Stimulated activated naive B cell treated with anti-CD40 and anti-IgM and Interleukin-4, amounts not matched to agents 10 μg/mL and 1 μg/mL and 100 μg/mL, for 72 hours (primary cell): ENCODE results near the gene PRKAR1B.

Experiments used
- ATAC-seq, 2 donors: fragments of 150-1000 bp; cut with Tn5 transposase; replicated peaks; 2 replicates each; pipeline ENCODE4 v1.10.0; 2021; ENCODE audit warnings: moderate library complexity in 1 of 2
- DNase-seq: peaks from one replicate; pipeline ENCODE4 v3.0.0; 2021
- H3K27ac Mint-ChIP-seq: one replicate; pipeline ENCODE4 v1.8.0; 2022; ENCODE audit warnings: mild to moderate bottlenecking, mixed read lengths
- H3K27me3 Mint-ChIP-seq, 2 donors: one replicate each; pipeline ENCODE4 v1.8.0; 2022; ENCODE audit warnings: mixed read lengths in 2 of 2
- H3K36me3 Mint-ChIP-seq, 2 donors: one replicate each; pipeline ENCODE4 v1.8.0; 2022; ENCODE audit warnings: mixed read lengths in 2 of 2, mild to moderate bottlenecking in 1 of 2
- H3K4me1 Mint-ChIP-seq, 2 donors: one replicate each; pipeline ENCODE4 v1.8.0; 2022; ENCODE audit warnings: mixed read lengths in 2 of 2, mild to moderate bottlenecking in 1 of 2
- H3K4me3 Mint-ChIP-seq, 2 donors: one replicate each; pipeline ENCODE4 v1.8.0; 2022; ENCODE audit warnings: mild to moderate bottlenecking in 2 of 2, mixed read lengths in 2 of 2, moderate library complexity in 1 of 2
- H3K9me3 Mint-ChIP-seq, 2 donors: one replicate each; pipeline ENCODE4 v1.8.0; 2022; ENCODE audit warnings: mixed read lengths in 2 of 2, mild to moderate bottlenecking in 1 of 2

PRKAR1B gene

GRCh38 chr7:727806-728460, 852 bp upstream of the PRKAR1B start:
- ATAC-seq = no peak

GRCh38 chr7:726854-727103, 302 bp downstream of the PRKAR1B start:
- peak in 1 of 2 donors; percentile 34 for ATAC-seq
- DNase-seq = no peak
- H3K36me3 Mint-ChIP-seq = peaks cover 40 to 55% of the 10 kb centered on the region in 2 donors
- H3K27ac Mint-ChIP-seq = no peak overlapping the region
- peaks cover 30 to 50% of the 10 kb centered on the region in 2 donors for H3K4me1 Mint-ChIP-seq
- peaks cover 2 to 8% of the 10 kb centered on the region in 2 donors for H3K9me3 Mint-ChIP-seq
- peak overlapping the region in 1 of 2 donors; percentile 86 for H3K4me3 Mint-ChIP-seq
- no peaks in the 10 kb centered on the region for H3K27me3 Mint-ChIP-seq

More at GRCh38 chr7:727806-728460, 852 bp upstream of the PRKAR1B start:
- no peak for DNase-seq
- Mint-ChIP-seq H3K36me3 (peaks cover 33 to 49% of the 10 kb centered on the region in 2 donors), H3K27ac (peak overlapping the region; percentile 31), H3K9me3 (peaks cover 0 to 8% of the 10 kb centered on the region in 2 donors), H3K4me3 (peak overlapping the region; percentile 81 to 96), H3K4me1 (peaks cover 32 to 48% of the 10 kb centered on the region in 2 donors), H3K27me3 (no peaks in the 10 kb centered on the region)

- Mint-ChIP-seq H3K27me3 (no peaks in the 10 kb centered on the region), H3K27ac (peak within 1 kb of the TSS; percentile 96), H3K36me3 (peaks cover 43 to 55% of the 10 kb centered on the region in 2 donors), H3K4me3 (peak within 1 kb of the TSS; percentile 86 to 96), H3K4me1 (peaks cover 30 to 50% of the 10 kb centered on the region in 2 donors), H3K9me3 (peaks cover 2 to 8% of the 10 kb centered on the region in 2 donors)
- DNase-seq = peak; percentile 84
- ATAC-seq = peak; percentile 90 to 93
These were observed 812 bp downstream of the PRKAR1B start, which contains the start of gene DNAAF5 for GRCh38 chr7:726084-726853. Gene DNAAF5 (plus strand): TSS chr7:726699. CDS start chr7:726721, 22 bp downstream.

DNA sequence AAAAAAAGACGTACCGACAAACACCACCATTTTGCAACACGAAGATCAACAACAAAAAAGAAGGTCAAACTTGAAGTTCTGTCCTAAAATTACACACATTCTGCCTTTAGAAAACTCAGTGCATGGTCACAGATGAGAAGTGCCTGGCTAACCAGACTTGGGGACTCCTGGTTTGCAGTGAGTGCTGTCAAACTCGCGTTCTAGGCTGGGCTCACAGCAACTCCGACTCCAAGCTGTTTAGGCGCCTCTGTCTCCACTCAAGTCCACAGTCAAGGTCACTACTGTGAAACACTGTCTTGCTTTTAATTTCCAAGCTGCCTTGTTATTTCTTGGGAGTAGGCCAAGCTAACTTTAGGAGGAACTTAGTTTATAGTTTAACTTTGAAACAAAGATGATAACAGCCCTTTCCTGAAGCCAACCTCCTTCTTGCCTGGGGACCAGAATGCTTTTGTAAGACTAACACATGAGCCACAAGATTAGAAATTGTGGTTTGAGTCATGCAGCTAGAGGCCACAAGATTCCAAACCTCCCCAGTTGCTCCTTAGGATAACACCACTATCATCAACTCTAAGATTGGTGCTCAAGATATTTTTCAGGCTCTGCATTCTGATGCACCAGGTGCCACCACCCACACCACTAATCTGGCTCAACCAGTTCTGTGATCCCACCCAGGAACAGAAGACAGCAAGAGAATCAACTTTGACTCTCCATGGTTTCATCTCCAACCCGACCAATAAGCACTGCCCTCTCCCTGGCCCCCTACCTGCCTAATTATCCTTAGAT, 1.7 kb downstream of the PRKAR1B start:
- H3K36me3 Mint-ChIP-seq = peaks cover 50 to 62% of the 10 kb centered on the region in 2 donors
- H3K9me3 Mint-ChIP-seq = peaks cover 5 to 8% of the 10 kb centered on the region in 2 donors
- no peaks in the 10 kb centered on the region for H3K27me3 Mint-ChIP-seq

DNA sequence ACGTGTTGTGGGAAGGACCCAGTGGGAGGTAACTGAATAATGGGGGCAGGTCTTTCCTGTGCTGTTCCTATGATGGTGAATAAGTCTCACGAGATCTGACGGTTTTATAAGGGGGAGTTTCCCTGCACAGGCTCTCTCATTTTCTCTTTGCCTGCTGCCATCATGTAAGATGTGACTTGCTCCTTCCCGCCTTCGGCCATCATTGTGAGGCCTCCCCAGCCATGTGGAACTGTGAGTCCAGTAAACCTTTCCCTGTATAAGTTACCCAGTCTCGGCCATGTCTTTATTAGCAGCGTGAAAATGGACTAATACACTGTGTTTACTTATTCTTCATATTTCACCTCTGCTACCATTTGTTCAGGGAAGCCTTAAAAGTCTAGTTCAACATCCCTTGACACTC, 2.8 kb downstream of the PRKAR1B start:
- ATAC-seq (no peak), DNase-seq (no peak)
- peaks cover 33 to 50% of the 10 kb centered on the region in 2 donors for H3K4me1 Mint-ChIP-seq
- no peak overlapping the region for H3K4me3 Mint-ChIP-seq
- peaks cover 5 to 8% of the 10 kb centered on the region in 2 donors for H3K9me3 Mint-ChIP-seq
- no peaks in the 10 kb centered on the region for H3K27me3 Mint-ChIP-seq
- H3K27ac Mint-ChIP-seq = no peak overlapping the region
- peaks cover 45 to 61% of the 10 kb centered on the region in 2 donors for H3K36me3 Mint-ChIP-seq

More for the DNA sequence above, 1.7 kb downstream of the PRKAR1B start:
- Mint-ChIP-seq H3K27ac (peak overlapping the region; percentile 86), H3K4me1 (peaks cover 29 to 50% of the 10 kb centered on the region in 2 donors), H3K4me3 (peak overlapping the region; percentile 85 to 86)
- ATAC-seq = no peak
- DNase-seq = no peak

- Mint-ChIP-seq H3K36me3 (peaks cover 46 to 64% of the 10 kb centered on the region in 2 donors), H3K27ac (no peak overlapping the region), H3K4me1 (peaks cover 32 to 51% of the 10 kb centered on the region in 2 donors), H3K27me3 (no peaks in the 10 kb centered on the region), H3K9me3 (peaks cover 6 to 8% of the 10 kb centered on the region in 2 donors), H3K4me3 (no peak overlapping the region)
- DNase-seq = no peak
- ATAC-seq = no peak
These were observed 3.5 kb downstream of the PRKAR1B start for GRCh38 chr7:723541-723940.

- no peak for DNase-seq
- Mint-ChIP-seq H3K27me3 (no peaks in the 10 kb centered on the region), H3K4me1 (peaks cover 30 to 58% of the 10 kb centered on the region in 2 donors), H3K4me3 (no peak overlapping the region), H3K9me3 (peaks cover 8% of the 10 kb centered on the region in 2 donors), H3K36me3 (peaks cover 53 to 67% of the 10 kb centered on the region in 2 donors), H3K27ac (no peak overlapping the region)
- ATAC-seq = no peak
These were observed 5.3 kb downstream of the PRKAR1B start for GRCh38 chr7:721619-722248.

- Mint-ChIP-seq H3K27ac (peak overlapping the region; percentile 37), H3K36me3 (peaks cover 39 to 62% of the 10 kb centered on the region in 2 donors), H3K4me3 (no peak overlapping the region), H3K9me3 (peaks cover 0 to 6% of the 10 kb centered on the region in 2 donors), H3K27me3 (peaks cover 17 to 19% of the 10 kb centered on the region in 2 donors), H3K4me1 (peaks cover 34 to 52% of the 10 kb centered on the region in 2 donors)
- ATAC-seq = no peak
- DNase-seq = no peak
These were observed 10.4 kb downstream of the PRKAR1B start for GRCh38 chr7:716636-717035.

GRCh38 chr7:716222-716621, 10.9 kb downstream of the PRKAR1B start:
- no peak for DNase-seq
- Mint-ChIP-seq H3K27ac (no peak overlapping the region), H3K27me3 (peaks cover 17 to 19% of the 10 kb centered on the region in 2 donors), H3K36me3 (peaks cover 39 to 63% of the 10 kb centered on the region in 2 donors), H3K9me3 (peaks cover 0 to 6% of the 10 kb centered on the region in 2 donors), H3K4me1 (peaks cover 34 to 55% of the 10 kb centered on the region in 2 donors), H3K4me3 (no peak overlapping the region)
- no peak for ATAC-seq

- H3K4me1 Mint-ChIP-seq = peaks cover 30 to 51% of the 10 kb centered on the region in 2 donors
- ATAC-seq (no peak), DNase-seq (no peak)
- H3K4me3 Mint-ChIP-seq = peak overlapping the region in 1 of 2 donors; percentile 19
- H3K9me3 Mint-ChIP-seq = peaks cover 0 to 3% of the 10 kb centered on the region in 2 donors
- H3K36me3 Mint-ChIP-seq = peaks cover 46 to 63% of the 10 kb centered on the region in 2 donors
- H3K27ac Mint-ChIP-seq = peak overlapping the region; percentile 65
- peaks cover 17 to 19% of the 10 kb centered on the region in 2 donors for H3K27me3 Mint-ChIP-seq
These were observed 12.8 kb downstream of the PRKAR1B start for GRCh38 chr7:714251-714671.

GRCh38 chr7:713488-714230, 13.4 kb downstream of the PRKAR1B start:
- Mint-ChIP-seq H3K9me3 (peaks cover 0 to 3% of the 10 kb centered on the region in 2 donors), H3K27ac (no peak overlapping the region), H3K4me3 (peak overlapping the region; percentile 69 to 74), H3K27me3 (peaks cover 17 to 19% of the 10 kb centered on the region in 2 donors), H3K4me1 (peaks cover 30 to 45% of the 10 kb centered on the region in 2 donors), H3K36me3 (peaks cover 46 to 62% of the 10 kb centered on the region in 2 donors)
- no peak for ATAC-seq
- no peak for DNase-seq

DNA sequence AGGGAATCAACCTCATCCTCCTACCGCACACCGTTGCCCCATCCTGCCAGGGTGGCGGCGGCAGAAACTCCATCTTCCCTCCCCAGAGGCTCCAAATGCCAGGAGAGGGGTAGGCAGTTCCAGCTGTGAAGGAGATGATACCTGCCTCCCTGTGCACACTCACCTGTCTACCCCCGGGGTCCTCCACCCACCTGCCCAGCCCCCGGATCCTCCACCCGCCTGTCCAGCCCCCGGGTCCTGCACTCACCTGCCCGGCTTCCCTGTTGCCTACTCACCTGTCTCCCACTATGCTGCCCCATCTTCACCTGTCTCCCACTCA, 14.0 kb downstream of the PRKAR1B start:
- H3K27ac Mint-ChIP-seq = no peak overlapping the region
- H3K4me1 Mint-ChIP-seq = peaks cover 28 to 41% of the 10 kb centered on the region in 2 donors
- peak overlapping the region; percentile 74 to 76 for H3K4me3 Mint-ChIP-seq
- ATAC-seq (no peak), DNase-seq (no peak)
- peaks cover 0 to 1% of the 10 kb centered on the region in 2 donors for H3K9me3 Mint-ChIP-seq
- H3K27me3 Mint-ChIP-seq = peaks cover 17 to 19% of the 10 kb centered on the region in 2 donors
- H3K36me3 Mint-ChIP-seq = peaks cover 43 to 60% of the 10 kb centered on the region in 2 donors
